Nephron progenitor cell (in vitro differentiated cells): ENCODE results near the gene IL36RN.

ENCODE experiments used
- DNase-seq: peaks from one replicate; pipeline ENCODE4 v3.0.0; 2021
- H3K27ac Mint-ChIP-seq: 2 replicates; pipeline ENCODE4 v1.8.0; 2021; ENCODE audit warnings: mild to moderate bottlenecking, moderate library complexity, mixed read lengths
- H3K27me3 Mint-ChIP-seq: 2 replicates; pipeline ENCODE4 v1.8.0; 2021; ENCODE audit warnings: mild to moderate bottlenecking, low read depth, mixed read lengths; ENCODE audit not compliant: poor library complexity
- H3K36me3 Mint-ChIP-seq: 2 replicates; pipeline ENCODE4 v1.8.0; 2021; ENCODE audit warnings: low read depth, mixed read lengths
- H3K4me1 Mint-ChIP-seq: 2 replicates; pipeline ENCODE4 v1.8.0; 2021; ENCODE audit warnings: mixed read lengths
- H3K4me3 Mint-ChIP-seq: 2 replicates; pipeline ENCODE4 v1.8.0; 2021; ENCODE audit warnings: mild to moderate bottlenecking, moderate library complexity, mixed read lengths
- H3K9me3 Mint-ChIP-seq: 2 replicates; pipeline ENCODE4 v1.8.0; 2021; ENCODE audit warnings: mild to moderate bottlenecking, moderate library complexity, mixed read lengths
- TF ChIP-seq, protein P1 (sequence below): fragments of 200-600 bp; sonication (generic); IDR thresholded peaks from 2 replicates; pipeline ENCODE4 v1.5.0; 2021; ENCODE audit warnings: antibody characterized with exemption

Gene IL36RN

DNA sequence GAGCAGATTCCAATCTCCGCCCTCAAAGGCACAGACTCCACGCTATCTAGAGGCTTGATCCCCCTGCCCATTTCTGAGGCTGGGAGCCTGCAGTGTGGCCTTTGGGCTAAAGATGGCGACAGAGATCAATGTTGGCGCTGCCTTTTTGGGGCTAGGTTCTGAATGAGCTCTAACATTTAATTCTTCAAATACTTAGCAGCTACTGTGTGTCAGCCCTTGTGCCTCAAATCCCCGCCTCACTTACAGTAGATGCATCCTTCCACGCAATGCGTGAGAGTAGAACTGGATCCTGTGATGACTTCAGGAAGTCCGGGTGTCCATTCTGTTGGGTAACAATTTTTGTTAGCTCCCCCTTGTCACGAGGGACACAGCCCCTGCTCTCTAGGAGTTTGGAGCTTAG is 21.1 kb downstream of the IL36RN start:
- no peaks in the 10 kb centered on the region for H3K9me3 Mint-ChIP-seq
- H3K4me1 Mint-ChIP-seq = peaks cover 20% of the 10 kb centered on the region
- no peak overlapping the region for H3K27ac Mint-ChIP-seq
- H3K27me3 Mint-ChIP-seq = peaks cover 77% of the 10 kb centered on the region
- peak; percentile 70 for DNase-seq
- no peak overlapping the region for H3K4me3 Mint-ChIP-seq
- no peaks in the 10 kb centered on the region for H3K36me3 Mint-ChIP-seq
- TF ChIP-seq, protein P1, sequence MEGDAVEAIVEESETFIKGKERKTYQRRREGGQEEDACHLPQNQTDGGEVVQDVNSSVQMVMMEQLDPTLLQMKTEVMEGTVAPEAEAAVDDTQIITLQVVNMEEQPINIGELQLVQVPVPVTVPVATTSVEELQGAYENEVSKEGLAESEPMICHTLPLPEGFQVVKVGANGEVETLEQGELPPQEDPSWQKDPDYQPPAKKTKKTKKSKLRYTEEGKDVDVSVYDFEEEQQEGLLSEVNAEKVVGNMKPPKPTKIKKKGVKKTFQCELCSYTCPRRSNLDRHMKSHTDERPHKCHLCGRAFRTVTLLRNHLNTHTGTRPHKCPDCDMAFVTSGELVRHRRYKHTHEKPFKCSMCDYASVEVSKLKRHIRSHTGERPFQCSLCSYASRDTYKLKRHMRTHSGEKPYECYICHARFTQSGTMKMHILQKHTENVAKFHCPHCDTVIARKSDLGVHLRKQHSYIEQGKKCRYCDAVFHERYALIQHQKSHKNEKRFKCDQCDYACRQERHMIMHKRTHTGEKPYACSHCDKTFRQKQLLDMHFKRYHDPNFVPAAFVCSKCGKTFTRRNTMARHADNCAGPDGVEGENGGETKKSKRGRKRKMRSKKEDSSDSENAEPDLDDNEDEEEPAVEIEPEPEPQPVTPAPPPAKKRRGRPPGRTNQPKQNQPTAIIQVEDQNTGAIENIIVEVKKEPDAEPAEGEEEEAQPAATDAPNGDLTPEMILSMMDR = peak; percentile 84

DNA sequence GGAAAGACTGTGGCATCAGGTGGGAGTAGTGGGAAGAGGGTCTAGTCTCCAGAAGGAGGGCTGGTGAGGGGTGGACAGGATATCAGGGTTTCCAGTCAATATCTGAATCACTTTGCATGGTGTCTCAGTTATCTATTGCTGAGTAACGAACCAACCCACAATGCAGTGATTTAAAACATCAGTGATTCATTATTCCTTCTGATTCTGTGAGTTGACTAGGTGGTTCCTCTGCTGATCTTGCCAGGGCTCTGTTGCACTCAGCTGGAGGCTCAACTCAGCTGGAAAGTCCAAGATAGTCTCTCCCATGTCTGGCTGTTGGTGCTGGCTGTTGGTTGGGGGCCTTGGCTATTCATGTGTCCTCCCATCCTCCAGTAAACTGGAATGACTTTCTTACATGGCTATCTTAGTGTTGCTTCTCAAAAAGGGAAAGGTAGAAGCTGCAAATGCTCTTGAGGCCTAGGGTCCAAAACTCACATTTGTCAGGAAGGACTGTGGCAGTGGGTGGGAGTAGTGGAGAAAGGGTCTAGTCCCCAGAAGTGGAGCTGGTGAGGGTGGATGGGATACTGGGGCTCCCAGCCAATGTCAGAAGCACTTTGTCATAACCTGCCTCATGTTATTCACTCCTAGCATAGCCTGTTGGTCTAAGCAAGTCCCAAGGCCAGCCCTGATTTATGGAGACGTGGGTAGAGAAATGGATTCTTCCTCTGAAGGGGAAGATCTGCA is 22.7 kb downstream of the IL36RN start:
- H3K27me3 Mint-ChIP-seq = peaks cover 63% of the 10 kb centered on the region
- H3K36me3 Mint-ChIP-seq = no peaks in the 10 kb centered on the region
- no peak overlapping the region for H3K27ac Mint-ChIP-seq
- TF ChIP-seq, protein P1 = no peak
- H3K4me1 Mint-ChIP-seq = peaks cover 18% of the 10 kb centered on the region
- no peak for DNase-seq
- H3K9me3 Mint-ChIP-seq = no peaks in the 10 kb centered on the region
- H3K4me3 Mint-ChIP-seq = no peak overlapping the region

DNA sequence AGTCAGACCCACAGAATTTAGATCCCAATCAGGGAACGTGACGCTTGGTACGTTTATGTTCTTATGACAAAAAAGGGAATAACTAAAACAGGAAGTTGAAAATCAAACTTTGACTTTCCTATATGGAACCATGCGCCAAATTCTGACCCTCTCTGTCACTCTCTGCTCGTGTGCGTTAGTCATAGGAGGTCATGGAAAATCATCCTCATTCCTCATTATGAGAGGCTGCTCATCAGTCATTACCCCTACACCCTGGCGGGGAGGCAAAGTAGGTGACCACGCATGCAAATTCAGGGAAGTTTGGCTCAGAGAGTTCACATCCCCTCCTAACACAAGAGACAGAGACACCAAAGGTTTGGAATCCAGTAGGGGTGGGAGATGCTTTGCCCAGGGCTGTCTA is 24.3 kb downstream of the IL36RN start:
- Mint-ChIP-seq H3K27me3 (peaks cover 55% of the 10 kb centered on the region), H3K36me3 (no peaks in the 10 kb centered on the region), H3K9me3 (no peaks in the 10 kb centered on the region), H3K4me1 (peaks cover 7% of the 10 kb centered on the region), H3K27ac (no peak overlapping the region), H3K4me3 (no peak overlapping the region)
- no peak for DNase-seq
- TF ChIP-seq, protein P1 = no peak

DNA sequence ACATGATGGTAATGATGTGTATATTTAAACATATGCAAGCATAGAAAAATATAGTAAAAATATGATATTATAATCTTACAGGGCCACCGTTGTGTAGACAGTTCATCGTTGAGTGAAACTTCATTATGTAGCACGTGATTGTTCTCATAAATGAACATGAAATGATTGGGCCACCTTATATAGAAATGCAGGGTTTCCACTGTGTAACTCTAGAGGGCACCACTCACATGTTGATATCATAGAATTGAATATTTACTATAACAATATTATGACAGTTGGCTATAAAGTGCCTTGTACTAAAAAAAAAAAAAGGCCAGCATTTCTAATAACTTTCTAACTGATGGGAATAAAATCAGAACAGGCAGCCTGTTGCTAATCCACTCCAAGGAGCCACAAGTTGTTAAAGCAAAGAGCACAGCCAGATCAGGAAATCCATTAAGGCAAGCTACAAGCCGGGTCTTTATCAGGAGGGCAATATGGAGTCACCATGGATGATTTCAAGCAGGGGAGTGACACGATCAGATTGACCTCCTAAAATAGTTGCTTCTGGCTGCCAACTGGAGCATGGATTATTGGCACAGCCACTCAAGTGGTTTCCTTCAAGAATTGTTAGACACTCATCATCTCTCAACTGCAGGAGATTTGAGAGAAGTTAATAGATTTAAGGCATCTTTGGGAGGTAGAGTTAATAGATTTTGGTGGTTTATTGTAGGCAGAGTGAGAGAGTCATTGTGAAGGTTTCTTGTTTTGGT is 25.4 kb downstream of the IL36RN start:
- Mint-ChIP-seq H3K27ac (no peak overlapping the region), H3K4me3 (no peak overlapping the region), H3K36me3 (no peaks in the 10 kb centered on the region), H3K27me3 (peaks cover 47% of the 10 kb centered on the region), H3K9me3 (no peaks in the 10 kb centered on the region), H3K4me1 (no peaks in the 10 kb centered on the region)
- TF ChIP-seq, protein P1 = no peak
- DNase-seq = no peak

DNA sequence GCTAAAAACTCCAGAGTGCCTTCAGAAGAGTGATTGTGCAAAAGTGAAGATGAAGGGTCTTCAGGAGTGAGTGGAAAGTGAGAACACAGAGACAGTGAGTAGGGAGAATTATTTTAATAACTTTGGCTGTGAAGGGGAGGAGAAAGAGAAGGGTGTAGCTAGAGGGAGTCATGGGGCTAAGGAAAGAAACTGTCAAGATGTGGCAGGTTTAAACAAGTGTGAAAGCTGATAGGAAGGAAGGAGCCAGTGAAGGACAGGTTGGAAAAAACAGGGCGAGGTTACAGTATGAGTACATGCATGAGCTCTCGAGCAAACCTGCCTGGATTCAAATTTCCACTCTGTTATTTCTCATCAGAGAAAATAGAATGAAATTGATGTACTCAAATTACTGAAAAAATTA is 26.5 kb downstream of the IL36RN start:
- Mint-ChIP-seq H3K27ac (no peak overlapping the region), H3K36me3 (no peaks in the 10 kb centered on the region), H3K27me3 (peaks cover 41% of the 10 kb centered on the region), H3K4me1 (no peaks in the 10 kb centered on the region), H3K4me3 (no peak overlapping the region), H3K9me3 (no peaks in the 10 kb centered on the region)
- TF ChIP-seq, protein P1 = no peak
- DNase-seq = no peak
